Spleen (tissue), 7 donors: Measurements from ENCODE around the gene ODAPH.

Experiments used
- CTCF ChIP-seq, 11 experiments: fragments of 200-600 bp in 7 of 11; fragments of 450-650 bp in 4 of 11; sonication (generic) in 4 of 11; IDR thresholded peaks in 8 of 11; conservative IDR thresholded peaks in 3 of 11; 1 replicate in 7 of 11; 2 replicates in 4 of 11; pipeline versions ENCODE4 v1.4.0 to v1.8.0; 2016 to 2021; ENCODE audit warnings: antibody characterized with exemption in 11 of 11, inconsistent platforms in 4 of 11, mild to moderate bottlenecking in 1 of 11
- POLR2A ChIP-seq, 3 donors: fragments of 450-650 bp; IDR thresholded peaks; one replicate each; pipeline ENCODE4 v1.5.1; 2017; ENCODE audit warnings: antibody characterized with exemption in 3 of 3, mild to moderate bottlenecking in 1 of 3
- POLR2AphosphoS5 ChIP-seq, 3 donors: sonication (generic); formaldehyde crosslinking; IDR thresholded peaks; one replicate each; pipeline ENCODE4 v1.5.1; 2017; ENCODE audit warnings: antibody characterized with exemption in 3 of 3
- donor health status: DM: no; HTN: no; CAD: no; lungs with moderate emphysema.
- donor health status: DM: no; HTN: no; CAD: no.
- donor health status: DM: no; HTN: no; CAD: no.

DNA sequence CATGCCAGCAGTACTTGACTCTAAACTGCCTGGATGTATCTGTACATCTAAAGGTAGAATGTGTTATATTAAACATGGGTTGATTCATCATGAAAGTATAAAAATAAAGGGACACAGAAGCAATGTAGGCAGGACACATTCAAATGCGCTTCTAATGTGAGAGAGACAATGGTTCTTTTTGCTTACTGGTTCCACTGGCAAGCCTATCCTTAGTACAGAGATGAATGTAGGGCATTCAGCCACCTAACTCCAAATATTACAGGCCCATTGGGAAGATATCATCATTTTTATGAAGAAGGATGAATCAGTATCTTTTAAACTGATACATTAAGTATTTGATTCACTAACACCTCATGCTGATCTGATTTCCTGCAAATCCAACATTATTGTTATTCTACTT lies 56.4 kb downstream of the ODAPH start:
- TF ChIP-seq POLR2A (IDR thresholded peaks at IDR 0.05), result no peak
- no peak for TF ChIP-seq CTCF (IDR thresholded peaks at IDR 0.05 in 8 of 11, conservative IDR thresholded peaks at IDR 0.05 in 3 of 11)
- TF ChIP-seq POLR2AphosphoS5 (IDR thresholded peaks at IDR 0.05), result no peak
